GM19035 (cell line): ENCODE measurements around the gene SLC25A47.
"Not testable (repeated sequence)": the region's sequence is repeated elsewhere in the genome, so short reads cannot be mapped to it uniquely, and the experiment has no call there.

Experiments
- ATAC-seq: cut with Tn5 transposase; IDR thresholded peaks from one replicate; pipeline ENCODE4 v1.9.1; 2021; ENCODE audit not compliant: unreplicated experiment

Gene SLC25A47

GRCh38 chr14:100304825-100305323 is 18.3 kb upstream of the SLC25A47 start:
- ATAC-seq = no peak

GRCh38 chr14:100305324-100306100 is 17.6 kb upstream of the SLC25A47 start:
- ATAC-seq = no peak

GRCh38 chr14:100306101-100306997 is 16.8 kb upstream of the SLC25A47 start, which contains the start of gene SLC25A29:
TSS of gene SLC25A29 (minus strand) at chr14:100306444. CDS start at chr14:100306232, 212 bp downstream.
- peak; percentile 89 for ATAC-seq

GRCh38 chr14:100306998-100307765 is 16.0 kb upstream of the SLC25A47 start:
- ATAC-seq = peak; percentile 5

GRCh38 chr14:100307766-100308426 is 15.2 kb upstream of the SLC25A47 start:
- no peak for ATAC-seq

- ATAC-seq = not testable (repeated sequence)
Observed at GRCh38 chr14:100308427-100308792, 14.7 kb upstream of the SLC25A47 start.

GRCh38 chr14:100309028-100309737 is 14.0 kb upstream of the SLC25A47 start:
- ATAC-seq = no peak

- not testable (repeated sequence) for ATAC-seq
Observed at GRCh38 chr14:100312110-100312876, 10.8 kb upstream of the SLC25A47 start.

- ATAC-seq = no peak
Observed at GRCh38 chr14:100312877-100313400, 10.2 kb upstream of the SLC25A47 start.

GRCh38 chr14:100313464-100314230 is 9.5 kb upstream of the SLC25A47 start:
- ATAC-seq = no peak

GRCh38 chr14:100314724-100315123 is 8.4 kb upstream of the SLC25A47 start:
- no peak for ATAC-seq

GRCh38 chr14:100317389-100317788 is 5.8 kb upstream of the SLC25A47 start:
- no peak for ATAC-seq

- ATAC-seq = peak; percentile 82
Observed at GRCh38 chr14:100317912-100318808, 5.0 kb upstream of the SLC25A47 start.

GRCh38 chr14:100320157-100320856 is 2.8 kb upstream of the SLC25A47 start:
- ATAC-seq = no peak

- no peak for ATAC-seq
Observed at GRCh38 chr14:100321473-100322137, 1.5 kb upstream of the SLC25A47 start.
